CD14-positive monocyte (primary cell): ENCODE results near the gene CLEC2D. TPM values are rescaled to one million over a fixed set of nuclear protein-coding genes. Genes with fewer than 3 reads are reported as not detected.

ENCODE experiments used
- DNase-seq, 3 donors: peaks; one replicate each; pipeline ENCODE4 v3.0.0-alpha.2; 2011 to 2022
- H2AFZ ChIP-seq: 2 replicates; pipeline ENCODE4 v1.6.0; 2012; ENCODE audit warnings: mild to moderate bottlenecking, low read depth, low read length, inconsistent platforms; ENCODE audit not compliant: insufficient read depth, poor library complexity, severe bottlenecking
- H3K27ac ChIP-seq, 2 donors: 1 replicate in 1 of 2; 2 replicates in 1 of 2; pipeline ENCODE4 v1.5.1; 2012 to 2013; ENCODE audit warnings: low read length in 2 of 2, control low read depth in 1 of 2, inconsistent platforms in 1 of 2, low read depth in 1 of 2, mild to moderate bottlenecking in 1 of 2
- H3K27me3 ChIP-seq, 2 donors: one replicate each; pipeline versions ENCODE4 v1.6.0 to v1.6.1; 2011 to 2013; ENCODE audit warnings: low read length in 2 of 2; ENCODE audit not compliant: control insufficient read depth in 2 of 2, insufficient read depth in 2 of 2
- H3K36me3 ChIP-seq, 2 donors: replicated peaks in 1 of 2; 1 replicate in 1 of 2; 2 replicates in 1 of 2; pipeline versions ENCODE4 v1.5.1 to v1.6.1; 2012 to 2013; ENCODE audit warnings: low read length in 2 of 2, control low read depth in 1 of 2, inconsistent platforms in 1 of 2, mild to moderate bottlenecking in 1 of 2; ENCODE audit not compliant: insufficient read depth in 2 of 2, control insufficient read depth in 1 of 2
- H3K4me1 ChIP-seq, 2 donors: 1 replicate in 1 of 2; 2 replicates in 1 of 2; pipeline versions ENCODE4 v1.5.1 to v1.6.1; 2012 to 2013; ENCODE audit warnings: low read length in 2 of 2, control low read depth in 1 of 2, inconsistent platforms in 1 of 2, mild to moderate bottlenecking in 1 of 2, moderate library complexity in 1 of 2; ENCODE audit not compliant: insufficient read depth in 2 of 2, control insufficient read depth in 1 of 2
- H3K4me2 ChIP-seq: replicated peaks from 2 replicates; pipeline ENCODE3; 2012; ENCODE audit warnings: low read length, moderate library complexity, mild to moderate bottlenecking; ENCODE audit not compliant: poor library complexity, severe bottlenecking; ENCODE audit errors: extremely low read depth
- H3K4me3 ChIP-seq, 3 experiments: fragments of 200-600 bp in 1 of 3; sonication (generic) in 1 of 3; replicated peaks in 1 of 3; 1 replicate in 2 of 3; 2 replicates in 1 of 3; pipeline ENCODE4 v1.5.1; 2011 to 2013; ENCODE audit warnings: low read length in 3 of 3, mild to moderate bottlenecking in 3 of 3, control low read depth in 2 of 3, low read depth in 2 of 3, inconsistent platforms in 1 of 3, moderate library complexity in 1 of 3
- H3K79me2 ChIP-seq: 2 replicates; pipeline ENCODE4 v1.6.0; 2012; ENCODE audit warnings: mild to moderate bottlenecking, control low read depth, inconsistent platforms, low read length, moderate library complexity; ENCODE audit not compliant: insufficient read depth
- H3K9ac ChIP-seq: 2 replicates; pipeline ENCODE4 v1.6.0; 2017; ENCODE audit warnings: low read length, mild to moderate bottlenecking; ENCODE audit not compliant: insufficient read depth, poor library complexity, severe bottlenecking
- H3K9me3 ChIP-seq, 2 donors: replicated peaks in 1 of 2; 1 replicate in 1 of 2; 2 replicates in 1 of 2; pipeline versions ENCODE4 v1.5.1 to v1.6.1; 2012 to 2013; ENCODE audit warnings: low read length in 2 of 2, control low read depth in 1 of 2; ENCODE audit not compliant: control insufficient read depth in 1 of 2, insufficient read depth in 1 of 2
- H4K20me1 ChIP-seq: 2 replicates; pipeline ENCODE4 v1.6.0; 2012; ENCODE audit warnings: mild to moderate bottlenecking, low read length, control low read depth, moderate library complexity; ENCODE audit not compliant: insufficient read depth
- H3K27ac Mint-ChIP-seq, 7 donors: one replicate each; pipeline ENCODE4 v1.8.0; 2020; ENCODE audit warnings: mild to moderate bottlenecking in 7 of 7, mixed read lengths in 7 of 7, moderate library complexity in 6 of 7, inconsistent platforms in 2 of 7
- H3K27me3 Mint-ChIP-seq, 3 donors: one replicate each; pipeline ENCODE4 v1.8.0; 2021 to 2022; ENCODE audit warnings: low read depth in 3 of 3, mild to moderate bottlenecking in 3 of 3, mixed read lengths in 3 of 3, moderate library complexity in 3 of 3, inconsistent platforms in 1 of 3
- H3K36me3 Mint-ChIP-seq, 2 donors: one replicate each; pipeline ENCODE4 v1.8.0; 2020; ENCODE audit warnings: mixed read lengths in 2 of 2, inconsistent platforms in 1 of 2, mild to moderate bottlenecking in 1 of 2
- H3K4me1 Mint-ChIP-seq: one replicate; pipeline ENCODE4 v1.8.0; 2020; ENCODE audit warnings: mild to moderate bottlenecking, mixed read lengths
- H3K4me3 Mint-ChIP-seq, 2 donors: one replicate each; pipeline ENCODE4 v1.8.0; 2020; ENCODE audit warnings: mild to moderate bottlenecking in 2 of 2, mixed read lengths in 2 of 2, moderate library complexity in 1 of 2
- H3K9me3 Mint-ChIP-seq, 7 donors: one replicate each; pipeline ENCODE4 v1.8.0; 2020 to 2022; ENCODE audit warnings: mixed read lengths in 7 of 7, mild to moderate bottlenecking in 6 of 7, moderate library complexity in 6 of 7, inconsistent platforms in 2 of 7
- WGBS: methylation state at CpG from one replicate; pipeline ENCODE4 v1.1.5; 2013; ENCODE audit warnings: missing lambda C conversion rate; ENCODE audit not compliant: insufficient coverage; 5-methylcytosine and 5-hydroxymethylcytosine counted together
- intact Hi-C, 2 donors: fragments of 100-400 bp; cut with micrococcal nuclease; formaldehyde crosslinking; loops; one replicate each; pipeline versions ENCODE4 v1.15.0 to v1.15.1; 2023
- polyA plus RNA-seq, 3 donors: library from polyadenylated mRNA; depleted of rRNA in 1 of 3; unstranded in 2 of 3; stranded (reverse) in 1 of 3; fragments of 300-500 nt in 2 of 3; fragments of >200 nt in 1 of 3; fragmentation: Illumina TruSeq in 2 of 3; gene quantifications; 1 replicate in 2 of 3; 2 replicates in 1 of 3; pipeline ENCODE4 v1.2.3, GENCODE V29; 2012 to 2021
- TF ChIP-seq, protein P1 (sequence below): fragments of 200-600 bp; IDR thresholded peaks from one replicate; pipeline ENCODE4 v1.8.0; 2022; ENCODE audit warnings: antibody characterized with exemption, mild to moderate bottlenecking

Gene CLEC2D
- polyA plus RNA-seq, 3 donors, result 2.5 to 26.9 (median 3.9) TPM

DNA sequence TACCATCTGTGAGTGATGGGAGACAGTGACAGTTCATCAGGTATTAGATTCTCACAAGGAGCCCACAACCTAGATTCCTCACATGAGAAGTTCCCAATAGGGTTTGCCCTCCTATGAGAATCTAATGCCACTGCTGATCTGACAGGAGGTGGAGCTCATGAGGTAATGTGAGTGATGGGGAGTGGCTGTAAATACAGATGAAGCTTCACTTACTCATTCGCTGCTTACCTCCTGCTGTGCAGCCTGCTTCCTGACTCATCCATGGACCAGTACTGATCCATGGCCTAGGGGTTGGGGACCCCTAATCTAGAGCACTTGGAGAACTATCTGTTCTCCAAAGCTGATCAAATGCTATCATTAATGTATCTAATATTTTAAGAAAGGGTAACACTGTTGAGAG, 17.7 kb downstream of the CLEC2D start:
- H3K27me3 Mint-ChIP-seq, result no peaks in the 10 kb centered on the region
- no peaks in the 10 kb centered on the region for H4K20me1 ChIP-seq
- TF ChIP-seq, protein P1, sequence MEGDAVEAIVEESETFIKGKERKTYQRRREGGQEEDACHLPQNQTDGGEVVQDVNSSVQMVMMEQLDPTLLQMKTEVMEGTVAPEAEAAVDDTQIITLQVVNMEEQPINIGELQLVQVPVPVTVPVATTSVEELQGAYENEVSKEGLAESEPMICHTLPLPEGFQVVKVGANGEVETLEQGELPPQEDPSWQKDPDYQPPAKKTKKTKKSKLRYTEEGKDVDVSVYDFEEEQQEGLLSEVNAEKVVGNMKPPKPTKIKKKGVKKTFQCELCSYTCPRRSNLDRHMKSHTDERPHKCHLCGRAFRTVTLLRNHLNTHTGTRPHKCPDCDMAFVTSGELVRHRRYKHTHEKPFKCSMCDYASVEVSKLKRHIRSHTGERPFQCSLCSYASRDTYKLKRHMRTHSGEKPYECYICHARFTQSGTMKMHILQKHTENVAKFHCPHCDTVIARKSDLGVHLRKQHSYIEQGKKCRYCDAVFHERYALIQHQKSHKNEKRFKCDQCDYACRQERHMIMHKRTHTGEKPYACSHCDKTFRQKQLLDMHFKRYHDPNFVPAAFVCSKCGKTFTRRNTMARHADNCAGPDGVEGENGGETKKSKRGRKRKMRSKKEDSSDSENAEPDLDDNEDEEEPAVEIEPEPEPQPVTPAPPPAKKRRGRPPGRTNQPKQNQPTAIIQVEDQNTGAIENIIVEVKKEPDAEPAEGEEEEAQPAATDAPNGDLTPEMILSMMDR, result no peak
- H3K9ac ChIP-seq, result no peak overlapping the region
- no peak overlapping the region for H3K27ac ChIP-seq
- H2AFZ ChIP-seq, result no peak overlapping the region
- intact Hi-C loops, result no loop called here
- H3K79me2 ChIP-seq, result no peaks in the 10 kb centered on the region
- no peak overlapping the region for H3K27ac Mint-ChIP-seq
- no peaks in the 10 kb centered on the region for H3K27me3 ChIP-seq
- H3K36me3 Mint-ChIP-seq, result peaks cover 77 to 81% of the 10 kb centered on the region in 2 donors
- no peak for DNase-seq
- H3K4me3 Mint-ChIP-seq, result no peak overlapping the region
- 67% methylated on average over 1 of the region's 1 CpG for WGBS
- H3K4me3 ChIP-seq, result no peak overlapping the region
- peaks cover 16% of the 10 kb centered on the region for H3K4me1 Mint-ChIP-seq
- H3K9me3 Mint-ChIP-seq, result peaks cover 6 to 27% (median 16%) of the 10 kb centered on the region in 7 donors
- peaks cover 49 to 80% of the 10 kb centered on the region in 2 donors for H3K36me3 ChIP-seq
- peaks cover 3 to 17% of the 10 kb centered on the region in 2 donors for H3K9me3 ChIP-seq
- peaks cover 0 to 9% of the 10 kb centered on the region in 2 donors for H3K4me1 ChIP-seq
- no peak overlapping the region for H3K4me2 ChIP-seq

DNA sequence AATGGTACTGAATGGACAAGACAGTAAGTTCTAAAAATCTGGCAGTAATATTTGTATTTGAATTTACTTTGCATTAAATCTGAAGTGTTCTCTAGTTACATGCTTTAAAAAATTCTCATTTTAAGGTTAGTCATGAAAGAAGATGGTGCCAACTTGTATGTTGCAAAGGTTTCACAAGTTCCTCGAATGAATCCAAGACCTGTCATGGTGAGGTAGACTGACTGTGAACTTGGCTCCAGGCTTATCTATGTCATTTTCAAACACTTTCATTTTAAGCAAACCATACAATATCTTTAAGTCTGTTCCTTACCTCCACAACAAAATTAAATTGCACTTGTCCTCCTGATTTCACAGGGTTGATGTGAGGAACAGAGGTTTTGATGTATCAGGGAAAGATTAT, 23.4 kb downstream of the CLEC2D start:
- peak overlapping the region in 1 of 7 donors; percentile 10 for H3K27ac Mint-ChIP-seq
- TF ChIP-seq, protein P1, result no peak
- peaks cover 4 to 18% (median 8%) of the 10 kb centered on the region in 7 donors for H3K9me3 Mint-ChIP-seq

More for the DNA sequence above, 23.4 kb downstream of the CLEC2D start:
- Histone ChIP-seq H3K4me2 (no peak overlapping the region), H3K79me2 (no peaks in the 10 kb centered on the region), H4K20me1 (no peaks in the 10 kb centered on the region), H2AFZ (no peak overlapping the region), H3K4me1 (peaks cover 17 to 18% of the 10 kb centered on the region in 2 donors), H3K9ac (no peak overlapping the region), H3K36me3 (peaks cover 42 to 71% of the 10 kb centered on the region in 2 donors), H3K9me3 (peaks cover 0 to 10% of the 10 kb centered on the region in 2 donors), H3K27ac (peak overlapping the region in 1 of 2 donors; percentile 24), H3K27me3 (no peaks in the 10 kb centered on the region), H3K4me3 (no peak overlapping the region)
- Mint-ChIP-seq H3K36me3 (peaks cover 65 to 74% of the 10 kb centered on the region in 2 donors), H3K4me1 (peaks cover 31% of the 10 kb centered on the region), H3K27me3 (no peaks in the 10 kb centered on the region), H3K4me3 (no peak overlapping the region)
- no peak for DNase-seq
- intact Hi-C loops, result no loop called here
- no CpG with 5 or more reads among the region's 1 CpG for WGBS
